Esophagus muscularis mucosa (tissue), 3 donors: ENCODE data around the gene MMP14.

Experiments used
- POLR2AphosphoS5 ChIP-seq, 2 donors: sonication (generic); formaldehyde crosslinking; IDR thresholded peaks; one replicate each; pipeline ENCODE4 v1.6.1; 2017; ENCODE audit warnings: antibody characterized with exemption in 2 of 2
- TF ChIP-seq, protein P1 (sequence below), 3 experiments: fragments of 200-600 bp in 2 of 3; fragments of 450-650 bp in 1 of 3; sonication (generic) in 2 of 3; IDR thresholded peaks; one replicate each; pipeline ENCODE4 v1.5.1; 2017 to 2019; ENCODE audit warnings: antibody characterized with exemption in 3 of 3, mild to moderate bottlenecking in 2 of 3, moderate library complexity in 1 of 3

DNA sequence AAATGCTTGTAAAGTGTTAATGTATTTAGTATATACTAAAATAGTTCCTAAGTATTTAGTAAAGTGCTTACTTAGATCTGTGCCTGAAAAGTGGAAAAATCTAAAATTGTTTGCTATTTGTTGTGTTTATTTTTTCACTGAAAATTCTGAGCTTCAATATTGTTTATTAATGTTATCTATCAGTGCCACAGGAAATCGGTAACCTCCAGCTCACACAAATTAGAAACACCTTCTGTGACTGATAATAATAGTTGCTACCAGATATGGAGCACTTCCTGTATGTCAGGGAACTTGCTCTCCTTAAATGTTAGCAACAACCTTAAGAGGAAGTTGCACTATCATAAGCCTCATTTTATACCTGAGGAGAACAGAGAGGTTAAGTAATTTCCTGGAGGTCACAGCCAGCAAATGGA, 34.4 kb downstream of the MMP14 start:
- TF ChIP-seq, protein P1, sequence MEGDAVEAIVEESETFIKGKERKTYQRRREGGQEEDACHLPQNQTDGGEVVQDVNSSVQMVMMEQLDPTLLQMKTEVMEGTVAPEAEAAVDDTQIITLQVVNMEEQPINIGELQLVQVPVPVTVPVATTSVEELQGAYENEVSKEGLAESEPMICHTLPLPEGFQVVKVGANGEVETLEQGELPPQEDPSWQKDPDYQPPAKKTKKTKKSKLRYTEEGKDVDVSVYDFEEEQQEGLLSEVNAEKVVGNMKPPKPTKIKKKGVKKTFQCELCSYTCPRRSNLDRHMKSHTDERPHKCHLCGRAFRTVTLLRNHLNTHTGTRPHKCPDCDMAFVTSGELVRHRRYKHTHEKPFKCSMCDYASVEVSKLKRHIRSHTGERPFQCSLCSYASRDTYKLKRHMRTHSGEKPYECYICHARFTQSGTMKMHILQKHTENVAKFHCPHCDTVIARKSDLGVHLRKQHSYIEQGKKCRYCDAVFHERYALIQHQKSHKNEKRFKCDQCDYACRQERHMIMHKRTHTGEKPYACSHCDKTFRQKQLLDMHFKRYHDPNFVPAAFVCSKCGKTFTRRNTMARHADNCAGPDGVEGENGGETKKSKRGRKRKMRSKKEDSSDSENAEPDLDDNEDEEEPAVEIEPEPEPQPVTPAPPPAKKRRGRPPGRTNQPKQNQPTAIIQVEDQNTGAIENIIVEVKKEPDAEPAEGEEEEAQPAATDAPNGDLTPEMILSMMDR (IDR thresholded peaks at IDR 0.05): no peak
- TF ChIP-seq POLR2AphosphoS5 (IDR thresholded peaks at IDR 0.05): no peak
